Tongue (tissue), 2 donors: ENCODE measurements around the gene SAMD4A. TPM values are rescaled to one million over a fixed set of nuclear protein-coding genes. Genes with fewer than 3 reads are reported as not detected.
A peak's percentile ranks its signal among the peaks of the same experiment; 100 is the strongest.

Source experiments
- DNase-seq: peaks from one replicate; pipeline ENCODE4 v3.0.0-alpha.2; 2015
- total RNA-seq: library from RNA; depleted of rRNA; stranded (reverse); fragments of >200 nt; gene quantifications from one replicate; pipeline ENCODE4 v1.2.3, GENCODE V29; 2014

Gene SAMD4A
- total RNA-seq, 1 donor from 2014 or later: 95.8 TPM

GRCh38 chr14:54706769-54707168 lies 139.8 kb downstream of the SAMD4A start:
- DNase-seq: no peak

DNA sequence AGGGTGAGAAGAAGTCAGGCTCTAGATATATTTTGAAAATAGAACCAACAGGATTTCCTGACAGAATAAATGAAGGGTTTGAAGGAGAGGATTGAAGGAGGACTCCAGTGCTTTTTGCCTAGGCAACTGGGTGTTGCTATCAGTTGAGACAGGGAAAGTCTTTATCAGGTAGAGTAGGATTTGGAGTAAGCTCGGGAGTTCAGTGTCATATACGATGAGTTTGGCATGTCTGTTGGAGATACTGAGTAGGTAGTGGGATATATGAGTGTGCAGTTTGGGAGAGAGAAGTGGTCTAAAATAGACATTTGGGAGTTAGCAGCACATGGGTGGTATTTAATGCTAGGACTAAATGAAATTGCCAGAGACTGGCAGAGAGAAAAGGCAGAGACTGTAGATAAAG lies 141.2 kb downstream of the SAMD4A start:
- no peak for DNase-seq

- DNase-seq: no peak
These were observed 142.1 kb downstream of the SAMD4A start for GRCh38 chr14:54708982-54709381.

- no peak for DNase-seq
These were observed 142.5 kb downstream of the SAMD4A start for GRCh38 chr14:54709444-54709843.

DNA sequence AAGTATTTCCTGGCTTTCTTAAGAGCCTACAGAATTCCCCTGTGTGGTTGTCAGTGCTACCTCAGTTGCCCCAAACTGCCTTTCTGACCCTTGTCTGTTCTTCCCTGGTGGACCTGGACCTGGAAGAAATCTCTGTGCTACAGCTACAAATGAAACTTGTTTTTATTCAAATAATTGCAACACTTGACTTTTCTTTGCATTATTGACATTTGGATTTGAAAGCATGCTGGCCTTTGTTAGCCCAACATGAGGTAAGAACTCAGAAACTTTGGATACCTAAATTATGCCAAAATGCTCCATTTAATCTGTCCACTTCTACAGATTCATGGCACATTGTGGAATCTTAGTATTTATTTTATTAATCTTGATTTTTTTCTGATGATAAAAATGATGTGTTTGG lies 142.9 kb downstream of the SAMD4A start:
- DNase-seq: no peak

DNA sequence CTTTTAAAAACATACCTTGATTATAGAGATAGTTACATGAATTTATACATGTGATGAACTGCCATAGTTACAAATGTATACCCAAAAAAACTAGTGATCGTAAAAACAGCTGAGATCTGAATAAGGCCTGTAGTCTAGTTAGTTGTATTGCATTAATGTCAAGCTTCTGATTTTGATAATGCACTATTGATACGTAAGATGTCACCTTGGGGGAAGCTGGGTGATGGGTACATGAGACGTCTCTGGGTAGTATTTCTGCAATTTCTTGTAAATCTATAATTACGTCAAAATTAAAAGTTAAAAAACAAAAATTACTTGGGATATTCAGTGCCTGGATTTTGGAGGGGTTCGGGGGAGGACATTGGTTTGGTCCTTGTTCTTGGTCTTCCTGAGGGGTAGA lies 144.4 kb downstream of the SAMD4A start:
- DNase-seq: no peak

GRCh38 chr14:54711812-54712464 lies 145.0 kb downstream of the SAMD4A start:
- no peak for DNase-seq

GRCh38 chr14:54712465-54713200 lies 145.7 kb downstream of the SAMD4A start:
- peak; percentile 48 for DNase-seq

GRCh38 chr14:54713379-54713778 lies 146.5 kb downstream of the SAMD4A start:
- DNase-seq: peak; percentile 53

DNA sequence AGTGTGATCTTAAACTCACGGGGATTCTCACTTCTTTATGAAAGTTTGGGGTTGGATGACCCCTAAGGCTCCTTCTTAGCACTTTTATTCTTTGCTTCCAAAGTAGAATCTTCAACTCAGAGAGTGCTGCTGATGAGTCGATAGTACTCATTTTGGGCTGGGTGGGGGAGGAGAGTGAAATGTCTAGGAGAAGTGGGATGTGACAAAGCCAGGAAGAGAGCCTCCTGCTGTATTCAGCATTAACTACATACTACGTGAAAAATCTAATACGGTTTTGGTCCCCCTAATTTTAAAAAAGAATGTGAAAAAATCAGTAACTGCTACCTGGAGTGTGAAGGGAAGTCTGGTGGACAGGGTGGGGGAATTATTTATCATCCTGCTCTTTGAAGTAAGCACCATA lies 148.3 kb downstream of the SAMD4A start:
- no peak for DNase-seq

DNA sequence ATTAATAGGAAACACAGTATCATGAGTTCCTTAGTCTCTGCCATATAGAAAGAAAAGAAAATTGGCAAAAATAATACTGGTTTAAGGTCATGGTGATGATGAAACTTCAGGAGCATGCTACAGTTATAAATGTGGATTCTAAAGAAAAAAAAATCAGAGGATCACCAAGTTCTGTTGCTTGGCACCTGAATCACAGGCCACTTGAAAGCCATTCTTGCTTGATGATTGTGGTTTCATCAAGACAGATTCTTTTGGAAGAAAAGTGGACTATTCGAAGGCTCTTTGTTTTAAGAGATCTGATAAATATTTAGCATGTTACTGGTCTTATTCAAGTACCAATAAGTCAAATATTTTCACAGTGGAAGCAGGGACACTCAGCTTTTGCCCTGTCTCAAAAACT lies 148.9 kb downstream of the SAMD4A start:
- DNase-seq: no peak

DNA sequence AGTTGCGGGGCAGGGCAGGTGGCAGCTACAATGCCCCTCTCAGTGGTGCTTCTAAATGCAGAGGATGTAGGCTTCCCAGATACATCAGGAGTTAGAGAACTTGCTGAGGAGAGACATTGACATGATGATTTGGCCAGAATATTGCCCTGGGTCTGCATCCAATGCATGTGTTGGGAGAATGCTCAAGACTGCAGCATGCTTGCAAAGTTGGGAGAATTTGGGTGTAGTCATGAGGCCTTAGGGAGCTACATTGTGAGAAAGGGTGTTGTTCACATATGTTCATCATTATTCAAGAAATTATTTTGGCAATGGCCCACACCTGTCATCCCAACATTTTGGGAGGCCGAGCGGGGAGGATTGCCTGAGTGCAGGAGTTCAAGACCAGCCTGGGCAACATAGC lies 149.9 kb downstream of the SAMD4A start:
- no peak for DNase-seq

GRCh38 chr14:54718046-54718445 lies 151.1 kb downstream of the SAMD4A start:
- DNase-seq: no peak

DNA sequence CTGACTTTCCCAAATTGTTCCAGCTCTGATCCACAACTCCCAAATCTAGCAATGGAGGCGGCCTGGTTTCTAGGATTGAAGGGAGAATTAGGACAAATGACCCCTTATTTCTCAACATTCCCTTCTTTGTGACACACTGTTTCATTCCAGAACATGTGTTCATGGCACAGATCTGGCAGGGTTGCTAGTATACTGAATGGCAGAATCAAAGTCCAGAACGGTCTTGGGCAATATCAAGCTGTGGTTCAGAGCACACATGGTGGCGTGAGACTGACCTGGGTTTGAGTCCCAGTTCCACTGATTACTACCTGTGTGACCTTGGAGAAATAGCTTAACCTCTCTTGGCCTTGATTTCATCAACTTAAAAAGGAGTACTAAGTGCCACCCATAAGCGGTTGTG lies 152.5 kb downstream of the SAMD4A start:
- DNase-seq: no peak

GRCh38 chr14:54722791-54723432 lies 156.0 kb downstream of the SAMD4A start:
- DNase-seq: peak; percentile 53

GRCh38 chr14:54724123-54724522 lies 157.2 kb downstream of the SAMD4A start:
- no peak for DNase-seq

GRCh38 chr14:54724676-54725325 lies 157.9 kb downstream of the SAMD4A start:
- no peak for DNase-seq

GRCh38 chr14:54725998-54726397 lies 159.1 kb downstream of the SAMD4A start:
- DNase-seq: no peak

GRCh38 chr14:54727929-54728328 lies 161.0 kb downstream of the SAMD4A start:
- DNase-seq: no peak

- no peak for DNase-seq
These were observed 162.0 kb downstream of the SAMD4A start for GRCh38 chr14:54728700-54729527.

- peak; percentile 17 for DNase-seq
These were observed 163.4 kb downstream of the SAMD4A start for GRCh38 chr14:54730156-54730961.
